H4 (cell line): Measurements from ENCODE around the gene IFT81. TPM values are rescaled to one million over a fixed set of nuclear protein-coding genes. Genes with fewer than 3 reads are reported as not detected.
A peak's percentile ranks its signal among the peaks of the same experiment; 100 is the strongest.
"Not testable (repeated sequence)": the region's sequence is repeated elsewhere in the genome, so short reads cannot be mapped to it uniquely, and the experiment has no call there.

Experiments
- DNase-seq: peaks from one replicate; pipeline ENCODE4 v3.0.0-alpha.2; 2015; ENCODE audit warnings: low spot score
- total RNA-seq: library from RNA; depleted of rRNA; stranded (reverse); fragments of >200 nt; shearing (Covaris generic); gene quantifications from 2 replicates; pipeline ENCODE4 v1.2.3, GENCODE V29; 2014

The IFT81 gene
- total RNA-seq, 1 experiment from 2014 or later = 11.0 TPM

GRCh38 chr12:110199339-110200123 lies 75.4 kb downstream of the IFT81 start:
- peak; percentile 43 for DNase-seq

GRCh38 chr12:110200124-110200417 lies 75.9 kb downstream of the IFT81 start:
- DNase-seq = no peak

- DNase-seq = no peak
These were observed 77.8 kb downstream of the IFT81 start for GRCh38 chr12:110201995-110202394.

- no peak for DNase-seq
These were observed 79.4 kb downstream of the IFT81 start for GRCh38 chr12:110203546-110203945.

- DNase-seq = no peak
These were observed 81.8 kb downstream of the IFT81 start for GRCh38 chr12:110205931-110206330.

- not testable (repeated sequence) for DNase-seq
These were observed 87.7 kb downstream of the IFT81 start for GRCh38 chr12:110211639-110212536.

GRCh38 chr12:110217996-110218674 lies 94.0 kb downstream of the IFT81 start:
- no peak for DNase-seq

GRCh38 chr12:110222027-110222426 lies 97.9 kb downstream of the IFT81 start:
- DNase-seq = no peak

- DNase-seq = no peak
These were observed 98.3 kb downstream of the IFT81 start for GRCh38 chr12:110222433-110222832.

GRCh38 chr12:110223777-110224378 lies 99.7 kb downstream of the IFT81 start:
- no peak for DNase-seq

GRCh38 chr12:110224379-110225304 lies 100.5 kb downstream of the IFT81 start:
- peak; percentile 69 for DNase-seq

GRCh38 chr12:110227138-110227537 lies 103.0 kb downstream of the IFT81 start:
- no peak for DNase-seq

GRCh38 chr12:110228348-110228747 lies 104.2 kb downstream of the IFT81 start:
- not testable (repeated sequence) for DNase-seq

- DNase-seq = no peak
These were observed 104.6 kb downstream of the IFT81 start for GRCh38 chr12:110228756-110229155.

GRCh38 chr12:110229409-110229808 lies 105.3 kb downstream of the IFT81 start:
- DNase-seq = no peak

- DNase-seq = no peak
These were observed 106.5 kb downstream of the IFT81 start for GRCh38 chr12:110230655-110231054.

GRCh38 chr12:110233212-110233903 lies 109.2 kb downstream of the IFT81 start:
- no peak for DNase-seq

- DNase-seq = no peak
These were observed 110.2 kb downstream of the IFT81 start for GRCh38 chr12:110234331-110234751.

- DNase-seq = no peak
These were observed 110.6 kb downstream of the IFT81 start for GRCh38 chr12:110234755-110235154.

- DNase-seq = no peak
These were observed 111.2 kb downstream of the IFT81 start for GRCh38 chr12:110235383-110235782.
